LNCaP clone FGC (cell line): ENCODE results near the gene VASH1.

Experiments
- DNase-seq: peaks from one replicate; pipeline ENCODE4 v3.0.0-alpha.2; 2011; ENCODE audit warnings: low read depth
- H3K4me3 ChIP-seq: 2 replicates; pipeline ENCODE4 v1.5.1; 2011; ENCODE audit warnings: mild to moderate bottlenecking, low read depth, low read length, control low read depth
- TF ChIP-seq, protein P1 (sequence below): IDR thresholded peaks from 2 replicates; pipeline ENCODE4 v1.5.1; 2012; ENCODE audit warnings: mild to moderate bottlenecking; ENCODE audit not compliant: control insufficient read depth, insufficient read depth; ENCODE audit errors: extremely low read depth

VASH1 gene

DNA sequence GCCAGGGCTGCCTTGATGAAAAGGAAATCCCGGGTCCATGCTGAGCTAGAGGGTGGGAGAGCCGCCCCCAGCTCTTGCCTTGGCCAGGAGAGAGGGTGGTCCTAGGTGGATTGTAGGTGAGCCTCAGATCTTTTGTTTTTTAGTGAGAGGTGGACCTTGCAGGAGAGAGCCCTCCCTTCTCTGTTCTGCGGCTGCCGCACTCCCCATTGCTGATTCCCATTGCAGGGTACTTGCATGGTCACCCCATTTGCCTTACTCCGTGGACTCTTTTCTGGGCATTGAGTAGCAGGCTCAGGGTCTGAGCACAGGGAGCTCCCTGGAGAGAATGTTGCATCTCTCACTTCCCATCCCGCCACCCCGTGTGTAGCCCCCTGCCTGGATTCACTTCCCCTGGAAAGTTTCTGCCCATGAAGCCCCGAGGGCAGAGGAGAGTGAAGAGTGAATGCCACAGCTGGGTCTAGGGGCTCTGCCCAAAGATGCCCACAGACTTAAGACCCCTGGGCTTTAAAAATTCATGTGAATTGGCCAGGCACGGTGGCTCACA lies 10.2 kb downstream of the VASH1 start:
- TF ChIP-seq, protein P1, sequence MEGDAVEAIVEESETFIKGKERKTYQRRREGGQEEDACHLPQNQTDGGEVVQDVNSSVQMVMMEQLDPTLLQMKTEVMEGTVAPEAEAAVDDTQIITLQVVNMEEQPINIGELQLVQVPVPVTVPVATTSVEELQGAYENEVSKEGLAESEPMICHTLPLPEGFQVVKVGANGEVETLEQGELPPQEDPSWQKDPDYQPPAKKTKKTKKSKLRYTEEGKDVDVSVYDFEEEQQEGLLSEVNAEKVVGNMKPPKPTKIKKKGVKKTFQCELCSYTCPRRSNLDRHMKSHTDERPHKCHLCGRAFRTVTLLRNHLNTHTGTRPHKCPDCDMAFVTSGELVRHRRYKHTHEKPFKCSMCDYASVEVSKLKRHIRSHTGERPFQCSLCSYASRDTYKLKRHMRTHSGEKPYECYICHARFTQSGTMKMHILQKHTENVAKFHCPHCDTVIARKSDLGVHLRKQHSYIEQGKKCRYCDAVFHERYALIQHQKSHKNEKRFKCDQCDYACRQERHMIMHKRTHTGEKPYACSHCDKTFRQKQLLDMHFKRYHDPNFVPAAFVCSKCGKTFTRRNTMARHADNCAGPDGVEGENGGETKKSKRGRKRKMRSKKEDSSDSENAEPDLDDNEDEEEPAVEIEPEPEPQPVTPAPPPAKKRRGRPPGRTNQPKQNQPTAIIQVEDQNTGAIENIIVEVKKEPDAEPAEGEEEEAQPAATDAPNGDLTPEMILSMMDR: no peak

DNA sequence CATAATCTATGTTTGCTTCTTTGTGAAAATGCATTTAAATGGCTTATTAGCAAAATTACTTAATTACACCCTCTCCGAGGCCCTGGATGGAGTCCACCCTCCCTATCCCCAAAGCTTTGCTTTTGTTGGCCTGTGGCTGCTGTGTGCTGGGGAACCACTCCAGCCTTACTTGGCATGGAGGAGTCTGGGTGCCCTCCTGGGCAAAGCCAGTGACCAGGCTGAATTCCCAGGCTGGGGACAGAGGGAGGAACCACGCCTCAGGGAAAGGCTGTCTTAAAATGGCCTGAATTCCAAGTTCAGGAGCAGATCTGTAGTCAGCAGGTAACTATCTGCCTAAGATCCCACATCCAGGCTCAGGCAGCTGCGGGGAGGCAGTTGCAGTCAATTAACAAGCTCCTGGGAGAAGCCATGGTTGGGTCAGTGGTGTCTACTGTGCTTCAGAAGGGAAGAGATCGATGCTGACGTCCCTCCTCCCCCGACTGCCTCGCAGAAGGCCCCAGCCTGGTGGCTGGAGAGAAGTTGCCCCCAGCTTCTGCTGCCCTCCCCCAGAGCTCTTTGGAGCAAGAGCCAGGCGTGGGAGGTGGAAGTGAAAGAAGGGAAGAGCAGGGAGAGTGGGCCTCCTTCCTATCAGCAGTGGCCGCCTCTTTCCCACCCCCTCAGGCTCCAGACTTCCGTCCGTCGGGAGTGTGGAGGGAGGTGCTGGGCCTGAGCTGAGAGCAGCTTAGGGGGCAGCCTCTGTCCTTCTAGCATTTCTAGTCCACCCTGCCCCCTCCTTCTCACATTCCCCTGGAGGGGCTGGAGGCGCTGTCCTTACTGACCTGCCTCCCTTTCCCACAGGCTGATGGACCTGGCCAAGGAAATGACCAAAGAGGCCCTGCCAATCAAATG lies 11.3 kb downstream of the VASH1 start:
- no peak for DNase-seq
- TF ChIP-seq, protein P1: no peak
- no peak overlapping the region for H3K4me3 ChIP-seq

More for the DNA sequence above, 10.2 kb downstream of the VASH1 start:
- DNase-seq: no peak
- no peak overlapping the region for H3K4me3 ChIP-seq

DNA sequence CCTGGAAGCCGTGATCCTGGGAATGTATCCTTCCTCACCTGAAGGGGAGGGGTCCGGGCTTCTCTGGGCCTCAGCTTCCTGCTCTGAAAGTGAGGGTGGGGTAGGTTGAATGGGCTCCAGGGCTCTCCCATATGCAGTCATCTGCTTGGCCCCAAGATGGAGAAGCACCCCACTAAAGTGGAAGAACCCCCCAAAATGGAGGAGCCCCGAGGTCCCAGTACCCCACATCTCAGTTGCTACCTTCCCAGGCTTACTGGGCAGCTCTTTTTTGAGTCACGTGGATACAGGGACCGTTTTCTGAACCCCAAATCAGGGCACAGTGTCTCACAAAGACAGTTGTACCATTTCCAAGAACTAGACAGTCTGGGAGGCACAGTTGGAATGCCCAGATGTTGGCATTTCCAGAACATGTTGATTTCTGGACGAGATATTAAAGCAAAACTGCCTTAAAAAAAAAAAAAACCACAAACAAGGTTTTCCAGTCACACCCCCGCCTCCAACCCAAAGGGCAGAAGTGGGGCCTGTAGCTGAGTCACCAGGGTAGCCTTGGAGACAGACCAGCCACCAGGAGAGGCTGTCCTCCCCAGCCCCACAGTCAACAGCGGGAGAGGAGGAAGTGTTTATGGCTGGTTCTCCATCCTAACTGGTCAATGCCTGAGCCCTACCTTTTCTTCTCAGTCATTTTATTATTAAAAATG lies 12.1 kb downstream of the VASH1 start:
- TF ChIP-seq, protein P1: no peak
- no peak overlapping the region for H3K4me3 ChIP-seq
- DNase-seq: no peak

DNA sequence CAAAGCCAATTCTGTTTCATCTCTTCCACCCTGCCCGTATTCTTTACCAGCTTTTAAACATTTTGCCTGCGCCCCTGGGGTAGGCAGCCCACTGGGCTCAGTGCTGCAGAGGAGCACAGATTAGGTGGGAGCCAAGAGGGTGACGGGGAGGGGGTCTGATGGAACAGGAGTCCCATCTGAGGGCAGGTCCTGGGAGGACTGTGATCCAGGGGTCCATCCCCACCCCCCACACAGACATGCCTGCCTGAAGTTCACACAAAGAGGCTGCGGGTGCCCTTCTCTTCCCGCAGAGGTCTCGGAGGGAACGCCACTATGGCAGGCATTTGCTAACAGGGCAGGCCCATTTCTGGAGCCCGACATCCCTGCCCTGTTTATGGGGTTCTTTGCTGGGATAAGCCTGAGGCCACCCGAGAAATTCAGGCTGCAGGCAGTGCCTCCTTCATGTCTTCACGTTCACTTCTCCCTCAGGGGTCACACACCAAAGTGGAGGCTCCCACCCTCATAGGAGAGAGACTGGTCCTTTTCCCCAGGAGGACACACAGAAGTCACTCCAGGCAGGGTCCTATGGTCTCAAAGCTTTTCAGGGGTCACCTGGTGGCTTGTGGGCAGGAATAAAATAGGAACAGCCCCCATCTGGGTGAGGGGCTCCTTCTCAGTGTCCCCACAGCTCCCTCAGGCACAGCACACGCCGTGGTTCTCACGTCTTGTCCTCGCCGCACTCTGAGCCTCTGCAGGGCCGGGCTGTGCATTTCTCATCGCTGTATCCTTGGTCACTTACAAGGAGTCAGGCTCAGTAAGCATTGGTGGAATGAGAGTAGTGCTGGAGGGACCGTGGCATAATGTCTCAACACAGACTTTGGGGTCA lies 12.9 kb downstream of the VASH1 start:
- H3K4me3 ChIP-seq: no peak overlapping the region
- no peak for DNase-seq
- TF ChIP-seq, protein P1: no peak

DNA sequence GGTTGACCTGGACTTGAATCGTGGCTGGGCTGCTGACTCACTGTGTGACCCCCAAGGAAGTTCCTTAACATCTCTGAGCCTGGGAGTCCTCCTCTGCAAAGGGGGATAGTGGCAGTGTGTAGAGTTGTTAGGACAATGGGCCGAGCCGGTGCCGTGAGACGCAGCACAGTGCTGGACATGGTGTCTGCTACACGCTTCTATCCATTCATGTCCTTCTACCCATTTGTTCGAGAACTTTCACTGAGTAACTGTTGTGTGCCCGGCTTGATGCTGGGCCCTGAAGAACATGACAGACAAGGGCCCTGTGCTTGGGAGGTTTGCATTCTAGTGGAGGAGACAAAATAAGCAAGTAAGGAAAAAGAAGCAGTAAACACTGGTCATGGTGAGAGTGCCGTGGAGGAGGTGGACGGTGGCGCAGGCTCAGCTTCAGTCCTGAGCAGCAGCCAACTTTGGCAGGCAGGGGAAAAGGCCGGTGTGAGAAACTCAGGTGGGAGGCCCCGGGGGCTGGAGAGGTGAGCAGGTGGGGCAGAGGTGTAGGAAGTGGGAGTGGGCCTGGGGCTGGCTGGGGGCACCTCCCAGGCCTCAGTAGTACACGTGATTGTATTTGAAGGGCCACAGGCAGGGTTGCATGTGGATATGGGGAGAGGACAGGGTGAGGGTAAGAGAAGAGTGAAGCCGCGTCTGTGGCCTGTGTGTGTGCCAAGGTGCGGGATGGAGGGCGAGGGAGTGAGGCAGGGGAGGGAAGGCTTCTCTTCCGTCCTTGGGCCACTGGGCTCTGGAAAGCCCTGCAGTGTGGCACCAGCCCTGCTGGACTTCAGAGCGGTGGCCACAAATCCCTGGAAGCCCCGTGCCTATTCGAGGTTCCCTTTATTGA lies 13.8 kb downstream of the VASH1 start:
- no peak overlapping the region for H3K4me3 ChIP-seq
- TF ChIP-seq, protein P1: no peak
- no peak for DNase-seq
